HEK293 (cell line): ENCODE measurements around the gene POLR2H.

Source experiments
- CTCF ChIA-PET: fragments of 350-600 bp; formaldehyde crosslinking; extraction: SDS; loops from one replicate; lab custom pipeline; 2021; ENCODE audit warnings: antibody characterized with exemption; lab: Yijun Ruan, JAX
- POLR2A ChIA-PET: fragments of 300-600 bp; formaldehyde crosslinking; extraction: SDS; loops from one replicate; lab custom pipeline; 2020; ENCODE audit warnings: antibody characterized with exemption, inconsistent platforms; lab: Yijun Ruan, JAX
- H3K27ac ChIP-seq: fragments of 200-500 bp; sonication (Bioruptor generic); 2 replicates; pipeline ENCODE4 v1.5.1; 2014; ENCODE audit warnings: low read depth, low read length, control low read depth, inconsistent platforms; ENCODE audit errors: extremely low read depth
- H3K36me3 ChIP-seq, 2 experiments: fragments of 200-500 bp in 1 of 2; sonication (Bioruptor generic) in 1 of 2; 1 replicate in 1 of 2; 2 replicates in 1 of 2; pipeline ENCODE4 v1.5.1; 2014 to 2017; ENCODE audit warnings: inconsistent platforms in 2 of 2, low read length in 2 of 2; ENCODE audit not compliant: control insufficient read depth in 2 of 2, insufficient read depth in 1 of 2
- H3K4me1 ChIP-seq: fragments of 200-500 bp; sonication (Bioruptor generic); 2 replicates; pipeline ENCODE4 v1.5.1; 2014; ENCODE audit warnings: mild to moderate bottlenecking, low read length, inconsistent platforms; ENCODE audit not compliant: control insufficient read depth, insufficient read depth
- H3K4me3 ChIP-seq: 2 replicates; pipeline ENCODE4 v1.5.1; 2011; ENCODE audit warnings: low read depth, mild to moderate bottlenecking, control low read depth, low read length, moderate library complexity
- H3K9me3 ChIP-seq: fragments of 200-500 bp; sonication (Bioruptor generic); 2 replicates; pipeline ENCODE4 v1.5.1; 2014; ENCODE audit warnings: low read depth, low read length, inconsistent platforms; ENCODE audit not compliant: control insufficient read depth, insufficient read depth
- ATF2 ChIP-seq: fragments of 450-650 bp; formaldehyde crosslinking; IDR thresholded peaks from 2 replicates; pipeline ENCODE4 v1.5.1; 2016; ENCODE audit warnings: missing biosample characterization, missing genetic modification characterization, low read depth
- BCL6B ChIP-seq: fragments of 450-650 bp; formaldehyde crosslinking; IDR thresholded peaks from 2 replicates; pipeline ENCODE4 v1.5.1; 2017; ENCODE audit warnings: missing biosample characterization, missing genetic modification characterization
- EGR2 ChIP-seq: fragments of 450-650 bp; formaldehyde crosslinking; IDR thresholded peaks from 2 replicates; pipeline ENCODE4 v1.5.1; 2016; ENCODE audit warnings: low read depth, missing biosample characterization, missing genetic modification characterization
- GLI4 ChIP-seq: fragments of 450-650 bp; formaldehyde crosslinking; IDR thresholded peaks from 2 replicates; pipeline ENCODE4 v1.5.1; 2016; ENCODE audit warnings: missing biosample characterization, missing genetic modification characterization
- HOXD13 ChIP-seq: sonication (generic); formaldehyde crosslinking; IDR thresholded peaks from 2 replicates; pipeline ENCODE4 v1.8.0; 2022; ENCODE audit warnings: missing genetic modification reagents, borderline replicate concordance
- SCRT1 ChIP-seq: fragments of 450-650 bp; formaldehyde crosslinking; IDR thresholded peaks from 2 replicates; pipeline ENCODE4 v1.5.1; 2016; ENCODE audit warnings: missing biosample characterization, missing genetic modification characterization, borderline replicate concordance
- SETDB1 ChIP-seq: IDR thresholded peaks from one replicate; pipeline ENCODE4 v1.6.1; 2017; ENCODE audit warnings: mild to moderate bottlenecking, low read length, moderate library complexity, mixed read lengths; ENCODE audit not compliant: insufficient read length
- TSHZ1 ChIP-seq: fragments of 450-650 bp; formaldehyde crosslinking; IDR thresholded peaks from 2 replicates; pipeline ENCODE4 v1.5.1; 2016; ENCODE audit warnings: missing biosample characterization, missing genetic modification characterization, borderline replicate concordance
- ZBTB21 ChIP-seq: fragments of 450-650 bp; formaldehyde crosslinking; IDR thresholded peaks from 2 replicates; pipeline ENCODE4 v1.5.1; 2017; ENCODE audit warnings: missing biosample characterization, missing genetic modification characterization
- ZBTB6 ChIP-seq: fragments of 450-650 bp; formaldehyde crosslinking; IDR thresholded peaks from 2 replicates; pipeline ENCODE4 v1.5.1; 2017; ENCODE audit warnings: missing biosample characterization, missing genetic modification characterization
- ZFHX2 ChIP-seq: fragments of 450-650 bp; formaldehyde crosslinking; conservative IDR thresholded peaks from 2 replicates; pipeline ENCODE4 v1.5.1; 2016; ENCODE audit warnings: missing biosample characterization, missing genetic modification characterization
- ZFP3 ChIP-seq: fragments of 450-650 bp; formaldehyde crosslinking; IDR thresholded peaks from 2 replicates; pipeline ENCODE4 v1.5.1; 2016; ENCODE audit warnings: low read depth, missing biosample characterization, missing genetic modification characterization
- ZNF155 ChIP-seq: fragments of 450-650 bp; formaldehyde crosslinking; IDR thresholded peaks from 2 replicates; pipeline ENCODE4 v1.5.1; 2016; ENCODE audit warnings: missing biosample characterization, missing genetic modification characterization
- ZNF157 ChIP-seq: fragments of 450-650 bp; formaldehyde crosslinking; IDR thresholded peaks from 2 replicates; pipeline ENCODE4 v1.5.1; 2016; ENCODE audit warnings: missing biosample characterization, missing genetic modification characterization
- ZNF16 ChIP-seq: fragments of 450-650 bp; formaldehyde crosslinking; IDR thresholded peaks from 2 replicates; pipeline ENCODE4 v1.5.1; 2016; ENCODE audit warnings: low read depth, missing biosample characterization, missing genetic modification characterization
- ZNF23 ChIP-seq: fragments of 450-650 bp; formaldehyde crosslinking; IDR thresholded peaks from 2 replicates; pipeline ENCODE4 v1.5.1; 2016; ENCODE audit warnings: missing biosample characterization, missing genetic modification characterization, borderline replicate concordance
- ZNF292 ChIP-seq: fragments of 450-650 bp; formaldehyde crosslinking; IDR thresholded peaks from 2 replicates; pipeline ENCODE4 v1.5.1; 2016; ENCODE audit warnings: low read depth, missing biosample characterization, missing genetic modification characterization, borderline replicate concordance
- ZNF341 ChIP-seq: fragments of 450-650 bp; formaldehyde crosslinking; IDR thresholded peaks from 2 replicates; pipeline ENCODE4; 2016; ENCODE audit warnings: low read depth, missing biosample characterization, missing genetic modification characterization
- ZNF394 ChIP-seq: fragments of 450-650 bp; formaldehyde crosslinking; IDR thresholded peaks from 2 replicates; pipeline ENCODE4 v1.5.1; 2016; ENCODE audit warnings: missing biosample characterization, missing genetic modification characterization, mild to moderate bottlenecking, moderate library complexity, borderline replicate concordance
- ZNF416 ChIP-seq: fragments of 450-650 bp; formaldehyde crosslinking; IDR thresholded peaks from 2 replicates; pipeline ENCODE4 v1.5.1; 2016; ENCODE audit warnings: missing biosample characterization, missing genetic modification characterization
- ZNF701 ChIP-seq: fragments of 450-650 bp; formaldehyde crosslinking; IDR thresholded peaks from 2 replicates; pipeline ENCODE4 v1.5.1; 2016; ENCODE audit warnings: missing biosample characterization, missing genetic modification characterization
- ZNF707 ChIP-seq: fragments of 450-650 bp; formaldehyde crosslinking; IDR thresholded peaks from 2 replicates; pipeline ENCODE4 v1.5.1; 2016; ENCODE audit warnings: missing biosample characterization, missing genetic modification characterization
- ZNF76 ChIP-seq: fragments of 450-650 bp; formaldehyde crosslinking; IDR thresholded peaks from 2 replicates; pipeline ENCODE4; 2016; ENCODE audit warnings: low read depth, missing biosample characterization, missing genetic modification characterization, borderline replicate concordance
- ZXDB ChIP-seq: fragments of 450-650 bp; formaldehyde crosslinking; IDR thresholded peaks from 2 replicates; pipeline ENCODE4 v1.5.1; 2016; ENCODE audit warnings: missing biosample characterization, missing genetic modification characterization

The POLR2H gene

GRCh38 chr3:184321666-184322065, 39.8 kb upstream of the POLR2H start:
- Histone ChIP-seq H3K27ac (no peak overlapping the region), H3K9me3 (no peaks in the 10 kb centered on the region), H3K4me1 (peaks cover 4% of the 10 kb centered on the region; the same call in 1 of the 2 replicates), H3K36me3 (peaks cover 33 to 99% of the 10 kb centered on the region in 2 experiments), H3K4me3 (no peak overlapping the region)
- ChIA-PET CTCF (interaction anchor here (0.6 kb wide), 1 partner anchor 12 kb away, joined by 3 read pairs; no protein-coding TSS in a partner anchor), POLR2A (no interaction called here)
- TF ChIP-seq SETDB1 (no peak), ZNF394 (peak; percentile 91), ZNF23 (tag by site-specific recombination) (no peak), ZBTB21 (no peak), ATF2 (no peak), ZBTB6 (tag by site-specific recombination) (no peak), ZNF157 (tag by site-specific recombination) (no peak), ZNF416 (no peak)

- Histone ChIP-seq H3K36me3 (peaks cover 32 to 99% of the 10 kb centered on the region in 2 experiments), H3K4me1 (no peaks in the 10 kb centered on the region; the same call in 1 of the 2 replicates), H3K4me3 (no peak overlapping the region), H3K9me3 (no peaks in the 10 kb centered on the region), H3K27ac (no peak overlapping the region)
- no peak for TF ChIP-seq TSHZ1
- peak; percentile 67 for TF ChIP-seq ZFHX2 (tag by site-specific recombination)
- TF ChIP-seq ZNF76 (tag by site-specific recombination), result no peak
- no peak for TF ChIP-seq ZNF701 (tag by site-specific recombination)
- no peak for TF ChIP-seq ZNF155 (tag by site-specific recombination)
- no peak for TF ChIP-seq ZNF16
- no peak for TF ChIP-seq ZNF341
- TF ChIP-seq BCL6B (tag by site-specific recombination), result no peak
- no peak for TF ChIP-seq HOXD13 (CRISPR knock-in tag)
- TF ChIP-seq SCRT1 (tag by site-specific recombination), result no peak
- TF ChIP-seq ZNF292 (tag by site-specific recombination), result no peak
- no peak for TF ChIP-seq ZFP3
- no peak for TF ChIP-seq GLI4 (tag by site-specific recombination)
- TF ChIP-seq EGR2, result peak; percentile 73
- no peak for TF ChIP-seq ZXDB (tag by site-specific recombination)
- no peak for TF ChIP-seq ZNF707 (tag by site-specific recombination)
- CTCF ChIA-PET, result no interaction called here
- POLR2A ChIA-PET, result no interaction called here
Measured at GRCh38 chr3:184322731-184323487, 38.6 kb upstream of the POLR2H start.
